Parietal lobe (tissue), 1 donor: Measurements from ENCODE around the gene C12orf54. TPM values are rescaled to one million over a fixed set of nuclear protein-coding genes. Genes with fewer than 3 reads are reported as not detected.

Source experiments
- total RNA-seq: library from RNA; depleted of rRNA; stranded (reverse); fragments of >200 nt; gene quantifications from one replicate; pipeline ENCODE4 v1.2.3, GENCODE V29; 2014

Gene C12orf54
- not detected for total RNA-seq

DNA sequence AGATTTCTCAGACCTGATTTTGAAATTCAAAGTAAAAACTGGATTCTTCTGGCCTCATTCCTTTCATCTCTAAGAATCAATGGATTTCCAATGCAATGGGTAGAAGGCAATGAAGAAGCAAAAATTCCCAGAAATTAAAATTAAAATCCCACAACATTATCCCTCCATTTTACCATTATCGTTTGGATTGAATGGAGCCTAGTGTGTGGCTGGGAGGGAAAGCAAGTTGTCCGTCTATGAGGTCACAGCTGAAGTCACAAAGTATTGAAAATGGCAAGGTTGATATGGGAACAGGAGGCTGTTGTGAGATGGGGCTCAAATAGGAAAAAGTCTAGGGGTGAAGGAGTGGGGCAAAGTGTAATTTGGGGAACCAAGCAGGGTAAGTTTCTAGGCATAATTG lies at the start of gene C12orf54:
Gene C12orf54, plus strand, starts transcription at position 301 of the 400 bp plus-strand sequence. CDS start 799 bp downstream, outside the sequence.

DNA sequence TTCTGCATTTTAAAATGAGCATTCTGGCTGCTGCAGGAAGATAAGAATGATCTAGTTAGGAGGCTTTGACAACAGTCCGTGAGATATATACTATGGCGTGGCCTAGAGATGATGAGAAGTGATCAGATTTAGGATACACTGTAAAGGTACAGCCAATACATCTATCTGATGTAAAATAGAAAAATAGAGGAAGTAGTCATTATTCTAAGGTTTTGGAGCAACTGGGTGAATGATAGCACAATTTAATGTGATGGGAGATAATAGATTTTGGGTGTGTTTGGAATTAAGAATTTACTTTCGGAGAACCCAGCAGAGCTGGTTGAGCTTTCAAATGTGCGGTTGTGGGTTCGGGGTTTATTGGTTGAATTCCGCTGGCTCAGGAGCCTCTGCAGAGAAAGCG lies 10.0 kb upstream of the C12orf54 start, which contains the start of gene ANP32D:
Gene ANP32D, plus strand, starts transcription at position 301 of the 400 bp plus-strand sequence. CDS start 106 bp downstream, outside the sequence.

DNA sequence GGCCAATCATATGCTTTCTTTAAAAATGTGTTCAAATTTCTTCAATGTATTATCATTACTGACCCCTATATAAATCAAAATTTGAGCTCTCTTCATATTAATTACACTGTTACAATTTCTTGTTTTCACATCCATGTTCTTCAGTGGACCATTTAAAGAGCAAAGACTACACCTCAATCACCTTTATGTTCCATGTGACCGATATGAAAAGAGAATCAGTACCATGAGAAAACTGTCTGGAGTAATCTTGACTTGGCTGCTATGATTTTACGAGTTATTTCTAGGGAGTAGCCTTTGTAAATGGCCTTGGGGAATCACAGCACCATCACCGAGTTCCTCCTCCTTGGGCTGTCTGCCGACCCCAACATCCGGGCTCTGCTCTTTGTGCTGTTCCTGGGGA lies 43.0 kb downstream of the C12orf54 start, which contains the start of gene OR8S1:
Gene OR8S1, plus strand, starts transcription at position 301 of the 400 bp plus-strand sequence. Its CDS starts 0 bp downstream, at position 301.

Other genes starting within 250 kb of the C12orf54 start
- gene ZNF641, start 131.6 kb upstream of the C12orf54 start, total RNA-seq: 49.5 TPM
- gene ANP32D, start 9.9 kb upstream of the C12orf54 start, total RNA-seq: not detected
- gene OR8S1, start 43.1 kb downstream of the C12orf54 start, total RNA-seq: not detected
- gene LALBA, start 87.5 kb downstream of the C12orf54 start, total RNA-seq: not detected
- 115 TPM for gene KANSL2, start 199.7 kb downstream of the C12orf54 start, total RNA-seq
- gene CCNT1, start 234.2 kb downstream of the C12orf54 start, total RNA-seq: 57.9 TPM